Loucy (cell line): Measurements from ENCODE around the gene PLIN1.

ENCODE experiments used
- EZH2phosphoT487 ChIP-seq: fragments of 200-600 bp; IDR thresholded peaks from 2 replicates; pipeline ENCODE4 v1.6.1; 2018; ENCODE audit warnings: antibody characterized with exemption, mild to moderate bottlenecking, moderate library complexity, borderline replicate concordance
- TF ChIP-seq, protein P1 (sequence below): fragments of 200-600 bp; sonication (generic); conservative IDR thresholded peaks from 2 replicates; pipeline ENCODE4 v1.5.1; 2014; ENCODE audit warnings: mild to moderate bottlenecking, antibody characterized with exemption, low read length

DNA sequence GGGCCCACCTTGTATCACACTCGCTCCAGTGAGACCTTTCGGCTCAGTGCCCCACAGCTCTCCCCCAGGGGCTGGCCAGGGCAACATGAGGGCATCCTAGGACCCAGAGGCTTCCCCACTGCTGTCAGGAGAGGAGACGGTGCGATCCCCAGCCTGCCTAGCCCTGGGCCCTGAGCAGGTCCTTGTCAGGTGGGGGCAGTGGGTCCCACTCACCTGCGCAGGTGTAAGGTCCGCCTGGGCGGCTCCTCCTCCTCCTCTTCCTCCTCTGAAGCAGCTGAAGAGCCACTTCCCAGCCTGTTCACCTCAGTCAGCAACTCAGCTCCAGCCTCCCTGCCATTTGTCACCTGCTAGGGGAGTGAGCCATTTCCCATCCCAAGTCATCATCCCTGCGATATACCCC is 33.5 kb downstream of the PLIN1 start:
- TF ChIP-seq, protein P1, sequence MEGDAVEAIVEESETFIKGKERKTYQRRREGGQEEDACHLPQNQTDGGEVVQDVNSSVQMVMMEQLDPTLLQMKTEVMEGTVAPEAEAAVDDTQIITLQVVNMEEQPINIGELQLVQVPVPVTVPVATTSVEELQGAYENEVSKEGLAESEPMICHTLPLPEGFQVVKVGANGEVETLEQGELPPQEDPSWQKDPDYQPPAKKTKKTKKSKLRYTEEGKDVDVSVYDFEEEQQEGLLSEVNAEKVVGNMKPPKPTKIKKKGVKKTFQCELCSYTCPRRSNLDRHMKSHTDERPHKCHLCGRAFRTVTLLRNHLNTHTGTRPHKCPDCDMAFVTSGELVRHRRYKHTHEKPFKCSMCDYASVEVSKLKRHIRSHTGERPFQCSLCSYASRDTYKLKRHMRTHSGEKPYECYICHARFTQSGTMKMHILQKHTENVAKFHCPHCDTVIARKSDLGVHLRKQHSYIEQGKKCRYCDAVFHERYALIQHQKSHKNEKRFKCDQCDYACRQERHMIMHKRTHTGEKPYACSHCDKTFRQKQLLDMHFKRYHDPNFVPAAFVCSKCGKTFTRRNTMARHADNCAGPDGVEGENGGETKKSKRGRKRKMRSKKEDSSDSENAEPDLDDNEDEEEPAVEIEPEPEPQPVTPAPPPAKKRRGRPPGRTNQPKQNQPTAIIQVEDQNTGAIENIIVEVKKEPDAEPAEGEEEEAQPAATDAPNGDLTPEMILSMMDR = no peak
- TF ChIP-seq EZH2phosphoT487 = no peak
